Activated T-cell treated with anti-CD3 and anti-CD28 coated beads for 24 hours (primary cell): ENCODE data around the gene ADRM1.

Experiments used
- DNase-seq: peaks from one replicate; pipeline ENCODE4 v3.0.0-alpha.2; 2020; ENCODE audit warnings: low read depth

ADRM1 gene

DNA sequence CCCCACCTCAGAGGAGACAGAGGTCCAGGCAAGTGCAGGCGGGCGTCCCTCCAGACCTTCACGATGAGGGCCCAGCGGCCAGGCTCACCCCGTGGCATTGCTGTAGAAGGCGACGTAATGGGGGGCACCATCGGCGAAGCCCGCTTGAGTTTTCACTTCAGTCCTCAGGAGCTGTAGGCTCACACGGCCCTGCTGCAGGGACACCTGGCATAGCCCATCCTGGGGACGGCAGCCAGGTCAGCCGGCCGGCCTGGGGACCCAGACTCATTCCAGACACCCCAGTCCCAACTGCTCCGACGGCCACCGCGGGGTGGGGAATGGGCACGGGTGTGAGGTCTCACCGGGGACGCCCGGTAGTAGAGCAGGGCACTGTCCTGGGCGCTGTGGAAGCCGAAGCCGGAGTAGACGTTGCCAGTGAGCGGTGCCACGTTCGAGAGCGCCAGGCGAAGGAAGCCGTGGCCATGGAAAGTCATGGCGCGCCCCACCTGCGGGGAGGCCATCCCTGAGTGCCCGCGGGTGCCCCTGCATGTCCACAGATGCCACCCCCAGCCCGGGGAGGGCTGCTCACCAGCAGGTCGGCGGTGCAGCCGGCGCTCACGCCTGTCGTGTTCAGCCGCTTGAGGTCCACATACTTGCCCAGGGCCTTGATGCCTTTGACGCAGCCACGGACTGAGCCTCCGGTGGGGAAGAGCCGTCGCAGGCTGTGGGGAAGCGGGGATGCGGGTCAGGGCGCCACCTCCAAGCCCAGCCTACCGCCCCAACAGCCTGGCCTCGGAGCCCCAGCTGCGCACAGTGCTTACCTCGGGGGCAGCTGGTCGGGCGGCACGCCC, 9.2 kb downstream of the ADRM1 start:
- DNase-seq: no peak

DNA sequence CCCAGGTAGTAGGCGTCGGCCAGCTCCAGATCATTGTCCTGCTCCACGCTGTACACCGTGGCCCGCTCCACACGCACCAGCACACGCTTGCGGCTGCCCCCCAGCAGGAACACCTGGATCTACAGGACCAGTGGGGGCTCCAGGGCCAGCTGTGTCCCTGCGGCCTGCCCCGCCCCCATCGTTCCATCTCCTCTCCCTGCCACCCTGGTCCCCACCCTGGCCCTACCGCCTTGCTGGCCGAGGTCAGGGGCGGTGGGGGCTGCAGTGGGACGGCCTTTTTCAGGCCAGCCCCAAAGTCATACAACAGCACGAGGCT, 9.8 kb downstream of the ADRM1 start:
- DNase-seq: no peak

DNA sequence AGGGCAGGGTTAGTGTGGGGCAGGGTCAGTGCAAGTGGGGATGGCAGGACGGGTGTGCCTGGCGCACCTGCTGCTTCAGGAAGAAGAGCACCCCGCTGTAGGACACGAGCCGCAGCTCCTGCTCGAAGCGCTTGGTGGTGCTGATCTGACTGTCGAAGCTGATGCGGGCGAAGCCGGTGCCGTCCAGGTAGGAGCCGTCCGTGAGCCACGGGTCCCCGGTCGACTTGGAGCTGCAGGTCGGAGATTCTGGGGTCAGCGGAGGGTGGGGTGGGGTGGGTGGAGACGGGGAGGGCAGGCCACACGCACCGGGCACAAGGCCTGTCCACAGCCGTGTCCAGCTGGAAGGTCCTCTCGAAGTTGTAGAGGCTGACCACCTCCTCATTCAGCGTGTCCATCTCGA, 10.2 kb downstream of the ADRM1 start:
- no peak for DNase-seq

DNA sequence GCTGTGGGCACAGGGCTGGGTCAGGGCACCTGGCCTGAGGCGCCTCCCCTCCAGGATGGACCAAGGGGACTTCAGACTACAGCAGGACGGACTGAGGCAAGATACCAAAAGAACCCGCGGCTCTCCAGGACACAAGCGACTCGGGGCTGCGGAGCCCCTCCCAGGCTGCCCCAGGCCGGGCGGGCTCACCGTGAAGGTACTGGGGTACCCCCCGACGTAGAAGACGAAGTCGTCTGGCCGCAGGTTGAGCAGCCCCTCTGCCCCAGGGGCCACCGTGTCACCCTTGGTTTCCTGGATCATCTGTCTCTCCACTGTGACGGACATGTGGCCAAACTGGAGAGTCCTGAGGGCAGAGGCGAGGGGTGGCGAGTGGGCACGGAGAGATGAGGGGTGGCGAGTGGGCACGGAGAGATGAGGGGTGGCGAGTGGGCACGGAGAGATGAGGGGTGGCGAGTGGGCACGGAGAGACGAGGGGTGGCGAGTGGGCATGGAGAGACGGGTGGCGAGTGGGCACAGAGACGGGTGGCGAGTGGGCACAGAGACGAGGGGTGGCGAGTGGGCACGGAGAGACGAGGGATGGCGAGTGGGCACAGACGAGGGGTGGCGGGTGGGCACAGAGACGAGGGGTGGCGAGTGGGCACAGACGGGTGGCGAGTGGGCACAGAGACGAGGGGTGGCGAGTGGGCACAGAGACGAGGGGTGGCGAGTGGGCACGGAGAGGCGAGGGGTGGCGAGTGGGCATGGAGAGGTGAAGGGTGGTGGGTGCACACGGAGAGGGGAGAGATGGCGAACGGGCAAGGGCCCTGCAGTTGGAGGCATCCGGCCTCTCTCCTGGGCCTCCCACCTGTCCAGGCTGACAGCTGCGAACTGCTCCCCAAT, 10.9 kb downstream of the ADRM1 start:
- DNase-seq: no peak

DNA sequence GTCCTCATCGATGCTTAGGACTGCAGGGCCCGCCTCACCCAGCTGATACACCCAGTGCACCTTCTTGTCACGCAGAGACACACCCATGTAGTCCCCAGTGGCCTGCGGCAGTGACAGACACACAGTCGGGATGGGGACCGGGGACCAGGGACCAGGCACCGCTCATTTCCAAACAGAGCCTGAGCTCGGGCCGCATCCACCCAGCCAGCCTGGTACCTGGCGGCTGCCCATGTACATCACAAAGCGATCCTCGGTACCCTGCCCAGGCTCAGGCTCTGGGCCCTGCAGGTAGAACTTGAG, 11.5 kb downstream of the ADRM1 start:
- DNase-seq: no peak

DNA sequence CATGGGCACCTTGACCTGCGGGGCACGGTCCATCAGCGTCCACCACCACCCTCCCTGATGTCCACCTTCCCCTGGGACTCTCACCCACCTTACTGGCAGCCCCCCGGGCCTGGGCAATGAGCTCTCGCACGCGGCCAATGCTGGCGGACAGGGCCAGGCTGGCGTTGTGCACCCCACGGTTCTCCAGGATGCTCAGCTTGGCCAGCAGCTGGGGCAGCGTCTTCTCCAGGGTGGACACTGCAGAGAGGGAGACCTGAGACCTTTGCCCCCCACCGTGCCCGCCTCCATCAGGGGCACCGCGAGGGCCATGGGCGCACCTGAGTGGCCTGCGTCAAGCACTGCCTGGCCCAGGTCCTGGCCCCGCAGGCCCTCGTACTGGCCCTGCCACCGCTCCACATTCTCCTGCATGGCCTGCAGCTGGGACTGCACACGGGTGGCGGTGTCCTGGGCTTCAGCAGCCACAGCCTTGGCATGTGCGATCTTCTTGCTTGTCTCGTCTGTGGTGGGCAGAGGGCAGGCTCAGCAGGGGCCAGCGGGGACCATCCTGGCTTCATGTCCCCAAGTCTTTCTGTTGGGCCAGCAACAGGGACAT, 12.0 kb downstream of the ADRM1 start:
- no peak for DNase-seq

DNA sequence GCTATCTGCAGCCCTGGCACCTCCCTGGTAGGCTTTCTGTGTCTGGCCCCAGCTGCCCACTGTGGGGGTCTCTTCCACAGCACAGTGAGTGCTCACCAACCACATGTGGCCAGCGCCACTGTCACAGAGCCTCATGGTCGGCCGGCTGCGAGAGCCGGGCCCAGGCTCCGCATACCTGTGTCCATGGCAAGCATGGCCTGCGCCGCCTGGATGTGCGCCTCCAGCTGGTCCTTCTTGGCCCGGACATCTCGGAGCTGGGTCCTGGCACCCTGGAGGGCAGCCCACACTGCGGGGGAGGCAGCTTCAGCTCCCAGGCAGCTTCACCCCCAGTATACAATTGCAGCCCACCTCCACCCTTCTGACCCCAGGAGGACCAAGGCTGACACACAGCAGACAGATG, 13.0 kb downstream of the ADRM1 start:
- no peak for DNase-seq

DNA sequence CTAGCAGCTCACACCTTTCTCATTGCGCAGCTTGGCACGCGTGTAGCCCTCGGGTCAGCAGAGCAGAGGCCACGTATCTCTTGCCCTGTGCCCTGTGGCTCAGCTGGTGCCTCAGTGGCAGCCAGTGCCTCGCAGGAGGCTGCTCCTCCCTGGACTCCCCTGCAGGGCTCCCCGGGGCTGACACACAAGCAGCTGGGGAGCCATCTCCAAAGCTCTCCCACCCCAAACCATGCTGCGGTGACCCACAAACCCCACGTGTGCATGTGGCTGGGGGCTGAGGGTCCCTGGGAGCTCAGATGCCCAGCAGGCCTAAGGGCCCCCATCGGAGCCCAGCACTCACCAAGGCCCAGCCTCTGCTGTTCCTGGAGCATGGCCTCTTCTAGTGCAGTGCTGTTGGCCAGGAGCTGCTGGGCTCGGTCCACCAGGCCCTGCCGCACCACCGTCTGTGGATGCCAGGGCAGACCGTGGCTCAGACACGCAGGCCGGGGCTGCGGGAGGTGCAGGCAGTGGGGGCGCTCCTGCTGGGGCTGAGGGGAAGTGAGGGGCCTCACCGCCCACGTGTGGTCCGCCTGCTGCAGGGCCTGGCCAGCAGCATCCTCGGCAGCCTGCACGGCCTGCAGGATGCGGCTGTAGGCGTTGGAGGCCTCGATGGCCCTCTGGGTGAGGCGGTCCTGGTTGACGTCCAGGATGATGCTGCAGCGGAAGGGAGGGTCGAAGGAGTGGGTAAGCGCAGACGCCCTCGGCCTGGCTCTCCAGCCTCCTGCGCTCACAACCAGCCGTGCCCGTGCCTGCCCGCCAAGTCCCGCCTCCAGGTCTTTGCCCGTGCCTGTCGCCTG, 13.8 kb downstream of the ADRM1 start:
- DNase-seq: no peak

DNA sequence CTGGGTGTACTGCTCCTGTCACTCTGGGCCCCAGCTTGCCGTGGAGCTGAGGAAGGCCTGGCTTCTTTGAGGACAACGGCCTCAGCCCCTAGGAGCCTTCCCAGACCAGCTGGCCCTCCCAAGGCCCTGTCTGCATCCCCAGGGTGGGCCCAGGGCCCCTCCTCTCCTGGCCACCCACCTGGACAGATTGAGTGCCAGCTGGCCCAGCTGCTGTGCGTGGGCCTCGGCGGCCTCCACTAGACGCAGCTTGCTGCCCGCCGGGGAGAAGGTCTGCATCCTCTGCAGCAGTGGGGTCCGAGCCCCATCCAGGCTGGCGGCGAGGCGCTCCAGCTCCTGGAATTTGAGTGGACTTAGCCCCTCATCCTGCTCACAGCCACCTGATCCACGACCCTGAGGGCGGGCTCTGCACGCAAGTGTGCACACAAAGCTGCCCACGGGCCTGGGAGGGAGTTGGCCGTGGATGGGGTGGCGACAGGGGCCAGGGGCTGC, 14.4 kb downstream of the ADRM1 start:
- DNase-seq: no peak

DNA sequence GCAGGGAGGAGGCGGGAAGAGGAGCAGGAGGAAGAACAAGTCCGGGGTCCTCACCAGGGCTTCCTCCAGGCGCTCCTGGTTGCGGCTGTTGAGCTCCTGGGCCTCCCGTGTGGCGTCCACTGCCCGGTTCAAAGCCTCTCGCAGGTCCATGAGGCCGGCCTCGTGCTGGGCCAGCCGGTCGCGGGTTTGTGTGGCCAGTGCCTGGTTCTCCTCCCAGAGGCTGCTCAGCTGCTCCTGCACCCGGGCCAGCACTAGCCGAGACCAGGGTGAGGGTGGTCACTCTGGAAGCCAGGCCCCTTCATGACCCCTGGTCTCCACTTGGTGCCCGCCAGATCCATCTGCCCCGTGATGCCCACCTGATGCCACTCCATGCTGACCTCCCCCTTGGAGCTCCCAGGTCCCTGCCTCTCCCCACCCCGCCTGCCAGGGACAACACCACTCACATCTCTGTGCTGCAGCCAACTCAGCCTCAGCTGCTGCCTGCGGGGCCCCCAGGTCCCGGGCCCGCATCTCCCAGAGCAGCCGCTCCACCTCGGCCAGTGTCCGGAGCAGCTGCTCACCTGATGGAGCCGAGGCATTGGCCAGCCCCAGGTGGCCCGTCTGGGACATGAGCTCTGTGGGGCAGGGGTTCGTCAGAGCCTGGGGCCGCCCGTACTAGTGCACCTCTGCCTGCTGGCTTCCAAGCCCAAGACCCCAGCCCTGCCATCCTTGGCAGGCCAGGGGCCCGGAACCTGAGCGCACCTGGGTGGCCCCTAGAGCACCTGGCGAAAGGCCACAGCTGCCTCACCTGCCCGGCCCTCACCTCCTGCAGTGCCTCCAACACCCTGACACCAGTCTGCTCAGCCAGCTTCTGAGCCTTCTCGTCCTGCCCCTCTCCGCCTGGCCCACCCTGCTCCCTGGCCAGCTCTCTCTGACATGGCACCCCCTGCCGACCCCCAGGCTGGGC, 15.9 kb downstream of the ADRM1 start:
- no peak for DNase-seq

DNA sequence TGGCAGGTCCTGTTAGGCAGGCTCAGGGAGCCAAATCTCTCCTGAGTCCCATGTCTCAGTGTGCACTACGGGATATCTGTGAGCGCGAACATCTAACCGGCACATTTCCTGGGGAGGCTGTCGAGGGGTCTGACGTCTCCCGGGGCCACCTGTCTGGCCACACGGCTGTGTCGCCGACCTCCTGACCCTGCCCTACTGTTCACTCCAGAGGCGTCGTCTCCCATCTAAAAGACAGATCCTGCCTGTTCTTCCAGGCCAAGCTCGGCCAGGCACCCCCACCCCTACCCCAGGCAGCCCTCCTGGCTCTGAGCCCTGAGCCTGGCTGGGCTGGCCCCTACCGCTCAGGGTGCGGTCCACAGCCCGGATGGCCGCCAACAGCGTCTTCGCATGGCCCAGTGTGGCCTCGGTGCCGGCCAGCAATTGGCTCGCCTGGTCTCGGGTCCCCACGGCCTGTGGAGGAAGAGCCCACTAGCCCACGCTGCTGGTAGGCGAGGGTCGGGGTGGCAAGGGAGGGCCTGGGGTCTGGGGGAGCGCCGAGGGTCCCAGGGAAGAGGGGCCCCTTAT, 16.6 kb downstream of the ADRM1 start:
- DNase-seq: no peak

DNA sequence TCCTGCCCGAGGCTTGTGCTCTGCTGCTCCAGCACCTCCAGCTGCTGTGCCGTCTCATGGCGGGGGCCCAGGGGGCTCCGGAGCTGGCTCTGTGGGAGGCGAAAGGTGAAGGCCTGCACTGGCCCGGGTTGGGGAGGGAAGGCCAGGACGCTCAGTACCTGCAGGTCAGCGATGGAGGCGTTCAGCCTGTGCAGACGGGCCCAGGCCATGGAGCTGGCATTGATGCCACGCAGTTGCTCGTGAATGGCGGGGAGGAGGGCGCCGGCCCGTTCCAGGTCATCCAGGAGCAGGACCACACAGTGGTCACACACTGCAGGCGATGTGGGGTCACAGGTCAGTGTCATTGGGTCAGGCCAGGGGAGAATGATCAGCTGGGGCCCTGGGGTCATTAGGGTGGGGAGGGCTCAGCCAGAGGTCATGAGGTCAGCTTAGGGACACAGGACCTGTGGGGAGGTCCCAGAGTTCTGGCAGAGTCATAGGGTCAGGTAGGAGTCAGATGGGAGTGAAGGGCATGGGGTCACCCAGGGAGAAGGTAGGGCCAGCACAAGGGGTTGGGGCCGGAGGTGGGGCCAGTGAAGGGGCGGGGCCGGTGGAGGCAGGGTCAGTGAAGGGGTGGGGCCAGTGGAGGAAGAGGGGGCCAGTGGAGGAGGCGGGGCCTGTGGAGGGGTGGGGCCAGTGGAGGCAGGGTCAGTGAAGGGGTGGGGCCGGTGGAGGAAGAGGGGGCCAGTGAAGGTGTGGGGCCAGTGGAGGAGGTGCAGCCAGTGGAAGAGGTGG, 18.0 kb downstream of the ADRM1 start:
- DNase-seq: no peak

DNA sequence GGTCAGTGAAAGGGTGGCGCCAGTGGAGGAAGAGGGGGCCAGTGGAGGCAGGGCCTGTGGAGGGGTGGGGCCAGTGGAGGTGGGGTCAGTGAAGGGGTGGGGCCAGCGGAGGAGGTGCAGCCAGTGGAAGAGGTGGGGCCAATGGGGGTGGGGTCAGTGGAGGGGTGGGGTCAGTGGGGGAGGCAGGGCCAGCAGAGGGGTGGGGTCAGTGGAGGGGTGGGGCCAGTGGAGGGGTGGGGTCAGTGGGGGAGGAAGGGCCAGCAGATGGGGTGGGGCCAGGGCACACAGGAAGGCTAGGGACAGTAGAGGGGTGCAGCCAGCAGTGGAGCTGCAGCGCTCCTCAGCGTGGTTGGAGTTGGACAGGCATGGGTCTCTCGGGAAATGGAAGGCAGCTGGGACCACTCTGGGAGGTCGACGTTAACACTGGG, 18.7 kb downstream of the ADRM1 start:
- DNase-seq: no peak

DNA sequence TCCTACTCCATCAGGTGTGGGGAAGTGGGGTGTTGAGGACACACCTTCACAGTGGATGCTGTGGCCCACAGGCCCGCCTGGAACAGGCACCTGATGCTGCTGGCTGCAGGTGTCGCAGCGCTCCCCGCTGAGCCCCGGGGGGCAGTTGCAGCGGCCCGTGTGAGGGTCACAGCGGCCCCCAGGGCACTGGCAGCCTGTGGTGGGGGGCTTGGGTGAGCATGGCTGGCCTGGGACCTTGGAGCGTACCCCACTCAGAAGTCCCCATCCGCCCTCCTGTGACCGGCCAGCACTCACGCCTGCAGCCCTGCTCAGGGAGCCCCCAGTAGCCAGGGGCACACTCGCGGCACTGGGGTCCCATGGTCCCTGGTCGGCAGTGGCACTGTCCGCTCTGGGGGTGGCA, 19.2 kb downstream of the ADRM1 start:
- DNase-seq: no peak

DNA sequence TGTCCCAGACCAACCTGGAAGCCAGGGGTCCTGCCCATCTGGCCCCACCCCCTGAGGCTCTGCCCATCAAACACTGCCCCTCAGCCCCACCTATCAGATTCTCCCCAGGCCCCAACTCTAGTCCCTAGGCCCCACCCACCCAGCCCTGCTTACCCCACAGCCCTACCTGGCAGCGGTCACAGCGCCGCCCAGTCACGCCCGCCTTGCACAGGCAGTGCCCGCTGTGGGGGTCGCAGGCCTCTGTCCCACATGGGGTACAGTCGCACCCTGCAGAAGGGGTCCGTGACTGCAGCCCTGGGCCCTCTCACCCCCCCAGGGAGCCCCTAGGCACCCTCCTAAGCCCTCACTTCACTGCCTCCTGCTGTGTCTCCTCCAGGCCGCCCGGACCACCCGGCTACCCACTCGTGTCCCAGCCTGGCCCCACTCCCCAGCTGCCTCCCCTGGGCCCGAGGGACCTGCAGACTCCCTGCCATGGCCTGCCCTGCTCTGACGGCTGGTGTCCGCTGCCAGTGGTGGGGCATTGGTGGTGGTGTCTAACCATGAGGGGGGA, 19.8 kb downstream of the ADRM1 start:
- DNase-seq: no peak

DNA sequence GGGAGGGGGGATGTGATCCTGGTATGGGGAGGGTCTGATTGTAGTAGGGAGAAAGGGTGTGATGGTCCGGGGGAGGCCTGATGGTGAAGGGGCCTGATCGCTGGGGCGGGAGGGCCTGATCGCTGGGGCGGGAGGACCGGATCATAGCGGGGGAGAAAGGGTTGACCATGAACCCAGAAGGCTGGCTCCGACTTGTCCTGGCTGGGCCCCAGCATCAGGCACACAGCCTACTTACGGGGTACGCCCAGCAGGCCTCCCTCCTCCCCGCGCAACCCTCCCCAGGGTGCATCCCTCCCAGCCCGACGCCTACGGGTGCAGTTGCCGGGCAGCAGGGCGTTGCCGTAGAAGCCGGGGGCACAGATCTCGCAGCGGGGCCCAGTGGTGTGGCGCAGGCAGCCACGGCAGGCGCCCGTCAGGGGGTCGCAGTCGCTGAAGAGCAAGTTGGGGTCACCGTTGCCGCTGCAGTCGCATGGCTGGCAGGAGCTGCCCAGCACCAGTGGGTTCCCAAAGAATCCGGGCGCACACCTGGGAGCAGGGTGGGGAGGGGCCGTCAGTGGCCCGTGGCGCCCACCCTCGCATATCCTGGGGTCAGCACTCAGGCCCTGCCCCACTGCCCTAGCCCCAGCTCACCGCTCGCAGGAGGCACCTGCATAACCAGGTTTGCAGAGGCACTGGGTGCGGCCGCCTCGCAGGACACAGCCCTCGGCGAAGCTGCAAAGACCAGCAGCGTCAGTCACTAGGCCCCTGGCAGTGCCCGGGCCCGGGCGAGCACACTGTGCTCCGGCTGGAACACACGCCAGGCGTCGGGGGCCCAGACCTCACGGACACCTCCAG, 20.6 kb downstream of the ADRM1 start:
- no peak for DNase-seq

DNA sequence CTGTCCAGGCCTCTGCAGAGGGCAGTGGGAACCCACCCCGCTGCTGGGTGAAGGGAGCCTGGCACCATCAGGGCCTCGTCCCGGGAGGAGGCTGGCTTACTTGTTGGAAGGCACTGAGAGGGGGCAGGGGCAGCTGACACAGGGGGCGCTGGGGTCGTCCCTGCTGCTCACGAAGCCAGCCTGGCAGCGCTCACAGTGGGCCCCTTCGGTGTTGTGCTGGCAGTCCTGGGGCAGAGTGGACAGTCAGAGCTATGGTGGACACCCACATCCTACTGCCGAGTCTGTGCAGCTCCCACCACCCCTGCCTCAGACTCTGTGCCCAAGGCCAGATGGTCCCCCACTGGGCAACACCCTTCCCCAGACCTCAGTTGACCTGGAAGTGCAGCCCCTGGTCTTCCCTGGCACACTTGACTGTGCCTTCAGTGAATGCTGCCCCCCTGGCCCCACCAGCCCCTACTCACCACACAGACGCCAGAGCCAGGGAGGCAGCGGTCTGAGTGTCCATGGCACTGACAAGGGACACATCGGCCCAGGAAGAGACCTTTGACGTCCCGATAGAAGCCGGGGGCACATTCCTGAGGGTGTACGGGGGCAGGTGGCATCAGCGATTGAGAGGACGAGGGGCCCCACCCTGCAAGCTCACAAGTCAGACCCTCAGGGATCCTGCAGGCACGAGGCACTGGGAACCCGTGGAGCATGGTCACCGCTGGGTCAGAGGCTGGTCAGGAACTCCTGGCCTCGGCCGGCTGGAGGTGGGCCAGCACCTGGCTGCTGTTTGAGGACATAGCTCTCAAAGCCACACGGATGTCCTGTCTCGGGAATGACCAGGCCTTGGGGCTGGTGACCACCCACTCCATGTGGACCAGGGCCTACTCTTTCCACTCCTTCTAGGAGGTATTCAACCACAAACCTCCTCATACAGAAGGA, 21.4 kb downstream of the ADRM1 start:
- no peak for DNase-seq
